Neural cell (in vitro differentiated cells): Measurements from ENCODE around the gene NIM1K. TPM values are rescaled to one million over a fixed set of nuclear protein-coding genes. Genes with fewer than 3 reads are reported as not detected.

Experiments used
- H2AFZ ChIP-seq: fragments of 200-600, 300-800 bp; sonication (generic), shearing (Covaris generic); 2 replicates; pipeline ENCODE4 v1.6.0; 2014; ENCODE audit warnings: low read depth, mild to moderate bottlenecking, antibody characterized with exemption, low read length, moderate library complexity
- H3F3A ChIP-seq: fragments of 200-600 bp; shearing (Covaris generic); 2 replicates; pipeline ENCODE4 v1.6.1; 2016; ENCODE audit warnings: mild to moderate bottlenecking, moderate library complexity, mixed read lengths, antibody characterized with exemption, low read length; ENCODE audit not compliant: insufficient read depth, poor library complexity, severe bottlenecking
- H3K27ac ChIP-seq: fragments of 200-600, 300-800 bp; sonication (generic), shearing (Covaris generic); 2 replicates; pipeline ENCODE4 v1.5.1; 2014; ENCODE audit warnings: mild to moderate bottlenecking, low read length, moderate library complexity
- H3K27me3 ChIP-seq: fragments of 300-800, 200-600 bp; sonication (generic), shearing (Covaris generic); 2 replicates; pipeline ENCODE4 v1.6.0; 2014; ENCODE audit warnings: mild to moderate bottlenecking, low read depth, low read length, moderate library complexity; ENCODE audit not compliant: insufficient read depth
- H3K36me3 ChIP-seq: fragments of 300-800, 200-600 bp; sonication (generic), shearing (Covaris generic); 2 replicates; pipeline ENCODE4 v1.5.1; 2014; ENCODE audit warnings: mild to moderate bottlenecking, antibody characterized with exemption, low read length, moderate library complexity; ENCODE audit not compliant: insufficient read depth
- H3K4me2 ChIP-seq: fragments of 300-800, 200-600 bp; sonication (generic), shearing (Covaris generic); 2 replicates; pipeline ENCODE4 v1.6.0; 2014; ENCODE audit warnings: mild to moderate bottlenecking, low read length
- H3K4me3 ChIP-seq: fragments of 300-800, 200-600 bp; sonication (generic), shearing (Covaris generic); 2 replicates; pipeline ENCODE4 v1.5.1; 2014; ENCODE audit warnings: mild to moderate bottlenecking, low read length, moderate library complexity
- H3K79me2 ChIP-seq: fragments of 200-600 bp; shearing (Covaris generic); replicated peaks from 2 replicates; pipeline ENCODE4 v1.6.0; 2014; ENCODE audit warnings: mild to moderate bottlenecking, low read length, moderate library complexity; ENCODE audit not compliant: insufficient read depth
- H3K9ac ChIP-seq: fragments of 300-800, 200-600 bp; sonication (generic), shearing (Covaris generic); 2 replicates; pipeline ENCODE4 v1.6.1; 2016; ENCODE audit warnings: mild to moderate bottlenecking, low read length, mixed read lengths
- H3K9me2 ChIP-seq: fragments of 200-600 bp; shearing (Covaris generic); 2 replicates; pipeline ENCODE4 v1.6.1; 2016; ENCODE audit warnings: mild to moderate bottlenecking, low read length, mixed read lengths; ENCODE audit not compliant: insufficient read depth
- H3K9me3 ChIP-seq: fragments of 200-600, 300-800 bp; sonication (generic), shearing (Covaris generic); 2 replicates; pipeline ENCODE4 v1.6.1; 2016; ENCODE audit warnings: mild to moderate bottlenecking, mixed run types, low read length, moderate library complexity, mixed read lengths
- H4K20me1 ChIP-seq: fragments of 200-600 bp; shearing (Covaris generic); 2 replicates; pipeline ENCODE4 v1.6.1; 2016; ENCODE audit warnings: mild to moderate bottlenecking, mixed run types; ENCODE audit not compliant: insufficient read depth
- EP300 ChIP-seq: fragments of 450-650 bp; conservative IDR thresholded peaks from 2 replicates; pipeline ENCODE4 v1.6.1; 2014; ENCODE audit warnings: antibody characterized with exemption, mild to moderate bottlenecking, moderate library complexity; ENCODE audit not compliant: poor library complexity, severe bottlenecking
- EZH2 ChIP-seq: fragments of 200-600, 300-800 bp; shearing (Covaris generic), sonication (generic); IDR thresholded peaks from 2 replicates; pipeline ENCODE4 v1.6.1; 2014; ENCODE audit warnings: antibody characterized with exemption, low read length, borderline replicate concordance, mild to moderate bottlenecking; ENCODE audit not compliant: insufficient read depth, poor library complexity, severe bottlenecking
- MXI1 ChIP-seq: fragments of 450-650 bp; conservative IDR thresholded peaks from 2 replicates; pipeline ENCODE4 v1.6.1; 2014; ENCODE audit warnings: antibody characterized with exemption, mild to moderate bottlenecking; ENCODE audit not compliant: poor library complexity, severe bottlenecking
- POLR2AphosphoS5 ChIP-seq: IDR thresholded peaks from 2 replicates; pipeline ENCODE4 v1.6.1; 2012
- RAD21 ChIP-seq: fragments of 450-650 bp; conservative IDR thresholded peaks from 2 replicates; pipeline ENCODE4 v1.6.1; 2014; ENCODE audit warnings: antibody characterized with exemption, mild to moderate bottlenecking, moderate library complexity
- SMC3 ChIP-seq: fragments of 450-650 bp; conservative IDR thresholded peaks from 2 replicates; pipeline ENCODE4 v1.6.1; 2014; ENCODE audit warnings: antibody characterized with exemption, mild to moderate bottlenecking, moderate library complexity; ENCODE audit not compliant: poor library complexity
- TAF1 ChIP-seq: IDR thresholded peaks from 2 replicates; pipeline ENCODE4 v1.6.1; 2012; ENCODE audit warnings: low read depth
- polyA plus RNA-seq: library from polyadenylated mRNA; depleted of rRNA; stranded (reverse); fragments of >200 nt; gene quantifications from 2 replicates; pipeline ENCODE4 v1.2.3, GENCODE V29; 2014
- TF ChIP-seq, protein P1 (sequence below): IDR thresholded peaks from 2 replicates; pipeline ENCODE4 v1.6.1; 2012; ENCODE audit warnings: borderline replicate concordance
- TF ChIP-seq, protein P2 (sequence below): fragments of 450-650 bp; IDR thresholded peaks from 2 replicates; pipeline ENCODE4 v1.5.1; 2014; ENCODE audit warnings: antibody characterized with exemption, mild to moderate bottlenecking, moderate library complexity; ENCODE audit not compliant: poor library complexity, severe bottlenecking

The NIM1K gene
- polyA plus RNA-seq, 1 donor from 2014 or later = 4.4 TPM

DNA sequence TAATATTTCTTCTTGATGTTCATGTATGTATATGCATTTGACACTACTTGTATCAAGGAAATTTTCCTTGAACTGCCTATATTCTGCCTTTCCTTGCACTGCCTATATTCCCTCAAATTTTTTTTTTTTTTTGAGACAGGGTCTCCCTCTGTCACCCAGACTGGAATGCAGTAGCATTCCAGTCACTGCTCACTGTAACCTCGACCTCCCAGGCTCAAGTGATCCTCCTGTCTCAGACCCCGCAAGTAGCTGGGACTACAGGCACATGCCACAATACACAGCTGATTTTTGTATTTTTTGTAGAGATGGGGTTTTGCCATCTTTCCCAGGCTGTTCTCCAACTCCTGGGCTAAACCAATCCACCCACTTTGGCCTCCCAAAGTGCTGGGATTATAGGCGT, 117.1 kb downstream of the NIM1K start:
- Histone ChIP-seq H3K9me2 (no peaks in the 10 kb centered on the region), H3K79me2 (peaks cover 89% of the 10 kb centered on the region), H4K20me1 (peaks cover 24% of the 10 kb centered on the region), H3F3A (peaks cover 7% of the 10 kb centered on the region), H3K27me3 (no peaks in the 10 kb centered on the region), H3K9me3 (no peaks in the 10 kb centered on the region), H3K9ac (peak overlapping the region; percentile 2), H2AFZ (no peak overlapping the region), H3K4me2 (peak overlapping the region; percentile 77), H3K27ac (peak overlapping the region; percentile 8), H3K4me3 (peak overlapping the region; percentile 96), H3K36me3 (peaks cover under 1% of the 10 kb centered on the region)
- TF ChIP-seq EP300 (no peak), TAF1 (no peak), MXI1 (no peak), EZH2 (no peak), POLR2AphosphoS5 (no peak), RAD21 (no peak), SMC3 (no peak)
- TF ChIP-seq, protein P1, sequence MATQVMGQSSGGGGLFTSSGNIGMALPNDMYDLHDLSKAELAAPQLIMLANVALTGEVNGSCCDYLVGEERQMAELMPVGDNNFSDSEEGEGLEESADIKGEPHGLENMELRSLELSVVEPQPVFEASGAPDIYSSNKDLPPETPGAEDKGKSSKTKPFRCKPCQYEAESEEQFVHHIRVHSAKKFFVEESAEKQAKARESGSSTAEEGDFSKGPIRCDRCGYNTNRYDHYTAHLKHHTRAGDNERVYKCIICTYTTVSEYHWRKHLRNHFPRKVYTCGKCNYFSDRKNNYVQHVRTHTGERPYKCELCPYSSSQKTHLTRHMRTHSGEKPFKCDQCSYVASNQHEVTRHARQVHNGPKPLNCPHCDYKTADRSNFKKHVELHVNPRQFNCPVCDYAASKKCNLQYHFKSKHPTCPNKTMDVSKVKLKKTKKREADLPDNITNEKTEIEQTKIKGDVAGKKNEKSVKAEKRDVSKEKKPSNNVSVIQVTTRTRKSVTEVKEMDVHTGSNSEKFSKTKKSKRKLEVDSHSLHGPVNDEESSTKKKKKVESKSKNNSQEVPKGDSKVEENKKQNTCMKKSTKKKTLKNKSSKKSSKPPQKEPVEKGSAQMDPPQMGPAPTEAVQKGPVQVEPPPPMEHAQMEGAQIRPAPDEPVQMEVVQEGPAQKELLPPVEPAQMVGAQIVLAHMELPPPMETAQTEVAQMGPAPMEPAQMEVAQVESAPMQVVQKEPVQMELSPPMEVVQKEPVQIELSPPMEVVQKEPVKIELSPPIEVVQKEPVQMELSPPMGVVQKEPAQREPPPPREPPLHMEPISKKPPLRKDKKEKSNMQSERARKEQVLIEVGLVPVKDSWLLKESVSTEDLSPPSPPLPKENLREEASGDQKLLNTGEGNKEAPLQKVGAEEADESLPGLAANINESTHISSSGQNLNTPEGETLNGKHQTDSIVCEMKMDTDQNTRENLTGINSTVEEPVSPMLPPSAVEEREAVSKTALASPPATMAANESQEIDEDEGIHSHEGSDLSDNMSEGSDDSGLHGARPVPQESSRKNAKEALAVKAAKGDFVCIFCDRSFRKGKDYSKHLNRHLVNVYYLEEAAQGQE = no peak
- TF ChIP-seq, protein P2, sequence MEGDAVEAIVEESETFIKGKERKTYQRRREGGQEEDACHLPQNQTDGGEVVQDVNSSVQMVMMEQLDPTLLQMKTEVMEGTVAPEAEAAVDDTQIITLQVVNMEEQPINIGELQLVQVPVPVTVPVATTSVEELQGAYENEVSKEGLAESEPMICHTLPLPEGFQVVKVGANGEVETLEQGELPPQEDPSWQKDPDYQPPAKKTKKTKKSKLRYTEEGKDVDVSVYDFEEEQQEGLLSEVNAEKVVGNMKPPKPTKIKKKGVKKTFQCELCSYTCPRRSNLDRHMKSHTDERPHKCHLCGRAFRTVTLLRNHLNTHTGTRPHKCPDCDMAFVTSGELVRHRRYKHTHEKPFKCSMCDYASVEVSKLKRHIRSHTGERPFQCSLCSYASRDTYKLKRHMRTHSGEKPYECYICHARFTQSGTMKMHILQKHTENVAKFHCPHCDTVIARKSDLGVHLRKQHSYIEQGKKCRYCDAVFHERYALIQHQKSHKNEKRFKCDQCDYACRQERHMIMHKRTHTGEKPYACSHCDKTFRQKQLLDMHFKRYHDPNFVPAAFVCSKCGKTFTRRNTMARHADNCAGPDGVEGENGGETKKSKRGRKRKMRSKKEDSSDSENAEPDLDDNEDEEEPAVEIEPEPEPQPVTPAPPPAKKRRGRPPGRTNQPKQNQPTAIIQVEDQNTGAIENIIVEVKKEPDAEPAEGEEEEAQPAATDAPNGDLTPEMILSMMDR = no peak

DNA sequence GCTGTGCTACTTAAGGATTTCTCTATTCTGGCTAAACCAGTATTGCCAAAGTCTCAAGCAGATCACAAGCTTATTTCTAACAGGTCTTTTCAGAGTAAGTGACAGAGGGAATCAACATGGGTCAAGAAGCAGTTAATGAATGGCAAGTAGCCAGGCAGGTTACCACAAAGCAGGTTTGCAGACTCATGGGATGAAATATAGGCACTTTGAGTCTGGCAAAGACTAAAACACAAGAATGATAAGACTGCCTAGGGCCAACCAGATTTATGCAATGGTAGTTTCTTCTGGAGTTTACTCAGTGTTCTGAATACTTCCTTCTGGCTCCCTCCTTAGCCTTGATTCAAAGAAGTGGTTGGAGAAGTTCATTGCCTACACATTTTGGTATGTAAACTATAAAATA, 117.6 kb downstream of the NIM1K start:
- Histone ChIP-seq H3K36me3 (no peaks in the 10 kb centered on the region), H4K20me1 (peaks cover 24% of the 10 kb centered on the region), H3K27me3 (no peaks in the 10 kb centered on the region), H3K4me2 (peak overlapping the region; percentile 77), H3K9me2 (no peaks in the 10 kb centered on the region), H3K27ac (peak overlapping the region; percentile 8), H3K9me3 (no peaks in the 10 kb centered on the region), H3K4me3 (peak overlapping the region; percentile 96), H2AFZ (no peak overlapping the region), H3F3A (peaks cover 7% of the 10 kb centered on the region), H3K79me2 (peaks cover 84% of the 10 kb centered on the region), H3K9ac (peak overlapping the region; percentile 2)
- no peak for TF ChIP-seq MXI1
- TF ChIP-seq, protein P1 = no peak
- no peak for TF ChIP-seq EZH2
- no peak for TF ChIP-seq POLR2AphosphoS5
- TF ChIP-seq EP300 = no peak
- TF ChIP-seq, protein P2 = no peak
- no peak for TF ChIP-seq TAF1
- TF ChIP-seq RAD21 = no peak
- TF ChIP-seq SMC3 = no peak
